ENCODE results near the gene DNAJB1.

The DNAJB1 gene

GRCh38 chr19:14495672-14496028 is 22.5 kb downstream of the DNAJB1 start:
- DNase-seq = no peak

- no peak for DNase-seq
Observed at GRCh38 chr19:14494910-14495671, 23.1 kb downstream of the DNAJB1 start.

GRCh38 chr19:14494411-14494810 is 23.8 kb downstream of the DNAJB1 start:
- DNase-seq = no peak

- no peak for DNase-seq
Observed at GRCh38 chr19:14492756-14493337, 25.4 kb downstream of the DNAJB1 start.

GRCh38 chr19:14487370-14488125 is 30.6 kb downstream of the DNAJB1 start:
- DNase-seq = no peak

GRCh38 chr19:14482172-14482941 is 35.8 kb downstream of the DNAJB1 start:
- DNase-seq = no peak

GRCh38 chr19:14480700-14481079 is 37.5 kb downstream of the DNAJB1 start:
- DNase-seq = no peak

GRCh38 chr19:14479975-14480699 is 38.1 kb downstream of the DNAJB1 start:
- peak in 1 of 2 donors; percentile 71 for DNase-seq

GRCh38 chr19:14479309-14479974 is 38.8 kb downstream of the DNAJB1 start:
- DNase-seq = no peak

GRCh38 chr19:14478113-14478545 is 40.1 kb downstream of the DNAJB1 start:
- DNase-seq = no peak

GRCh38 chr19:14477418-14478112 is 40.6 kb downstream of the DNAJB1 start:
- no peak for DNase-seq

- DNase-seq = peak; percentile 27 to 55
Observed at GRCh38 chr19:14476673-14477401, 41.4 kb downstream of the DNAJB1 start.

GRCh38 chr19:14476327-14476672 is 41.9 kb downstream of the DNAJB1 start:
- no peak for DNase-seq

- peak in 1 of 2 donors; percentile 12 for DNase-seq
Observed at GRCh38 chr19:14475251-14476073, 42.7 kb downstream of the DNAJB1 start, which contains the start of gene PTGER1. Gene PTGER1 (minus strand): TSS chr19:14475354. CDS start chr19:14474320, 1,034 bp downstream.

- no peak for DNase-seq
Observed at GRCh38 chr19:14474827-14475226, 43.4 kb downstream of the DNAJB1 start.

GRCh38 chr19:14473978-14474578 is 44.1 kb downstream of the DNAJB1 start:
- no peak for DNase-seq

GRCh38 chr19:14473073-14473977 is 44.9 kb downstream of the DNAJB1 start:
- no peak for DNase-seq
